Measurements from ENCODE around the gene HOXC10.

GRCh38 chr12:54005531-54005852 is 20.5 kb downstream of the HOXC10 start:
- TF ChIP-seq MAX (IDR thresholded peaks at IDR 0.05) (no peak), YY1 (IDR thresholded peaks at IDR 0.05; ENCODE audit: extremely low read depth, insufficient replicate concordance, low read depth, low read length) (no peak)
